Stimulated activated CD8-positive, alpha-beta memory T cell treated with anti-CD3 and anti-CD28 coated beads, Interleukin-12 subunit alpha, Interleukin-12 subunit beta, amount 100 ng/mL, for 1 hour (primary cell): ENCODE measurements around the gene COMMD9.

Experiments used
- DNase-seq: peaks from one replicate; pipeline ENCODE4 v3.0.0-alpha.2; 2020; ENCODE audit warnings: low read depth

COMMD9 gene

DNA sequence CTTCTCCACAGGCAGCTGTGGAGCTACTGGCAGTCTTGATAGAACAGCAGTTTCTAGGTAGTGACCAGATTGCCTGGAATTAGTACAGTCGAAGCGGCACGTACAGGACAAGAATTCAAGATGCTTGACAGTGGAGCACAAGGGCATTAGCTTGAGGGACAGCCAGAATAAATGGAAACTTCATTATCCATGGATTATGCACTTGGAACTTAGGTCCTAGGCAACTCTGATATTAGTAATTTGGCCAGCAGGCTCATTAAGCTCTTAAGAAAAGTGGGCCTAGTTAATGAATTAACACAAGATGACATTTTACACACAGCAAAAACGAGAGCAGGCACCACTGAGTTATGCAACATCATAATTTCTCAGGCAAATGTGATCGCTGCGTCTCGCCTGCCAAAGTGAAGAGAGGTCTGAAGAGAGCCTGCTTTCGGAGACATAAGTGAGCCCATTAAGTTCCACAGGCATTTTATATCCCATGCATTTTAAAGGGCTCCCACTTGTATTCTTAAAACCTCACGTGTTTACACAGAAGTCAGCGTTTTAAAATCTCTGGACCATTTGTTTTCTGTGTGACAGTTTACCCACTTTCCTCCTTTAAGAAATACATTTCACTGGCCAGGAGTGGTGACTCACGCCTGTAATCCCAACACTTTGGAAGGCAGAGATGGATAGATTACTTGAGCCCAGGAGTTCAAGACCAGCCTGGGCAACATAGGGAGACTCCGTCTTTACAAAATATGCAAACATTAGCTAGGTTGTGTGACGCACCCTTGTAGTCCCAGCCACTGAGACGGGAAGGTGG is 66.2 kb downstream of the COMMD9 start:
- no peak for DNase-seq
